OCI-LY3 (cell line): ENCODE results near the gene GLO1.
"Not testable (repeated sequence)": the region's sequence is repeated elsewhere in the genome, so short reads cannot be mapped to it uniquely, and the experiment has no call there.

Experiments used
- H2AFZ ChIP-seq: fragments of 200-600, 300-600 bp; shearing (Covaris generic); 2 replicates; pipeline ENCODE4 v1.6.0; 2014; ENCODE audit warnings: antibody characterized with exemption, low read depth, low read length
- H3K27ac ChIP-seq: fragments of 200-600, 300-600 bp; sonication (generic); 2 replicates; pipeline ENCODE4 v1.5.1; 2014; ENCODE audit warnings: mild to moderate bottlenecking, low read length, moderate library complexity, mixed read lengths
- H3K27me3 ChIP-seq: fragments of 200-600, 300-600 bp; sonication (generic); 2 replicates; pipeline ENCODE4 v1.6.1; 2014; ENCODE audit warnings: low read depth, low read length, mixed read lengths
- H3K36me3 ChIP-seq: fragments of 200-600, 300-600 bp; sonication (generic); replicated peaks from 2 replicates; pipeline ENCODE3; 2014; ENCODE audit warnings: low read depth, low read length, mixed read lengths
- H3K4me1 ChIP-seq: fragments of 300-600, 200-600 bp; sonication (generic); 2 replicates; pipeline ENCODE4 v1.6.1; 2014; ENCODE audit warnings: low read length, mixed read lengths
- H3K4me2 ChIP-seq: fragments of 200-600, 300-600 bp; sonication (generic); 2 replicates; pipeline ENCODE4 v1.6.1; 2014; ENCODE audit warnings: low read length, mixed read lengths
- H3K4me3 ChIP-seq: fragments of 300-600, 200-600 bp; sonication (generic); 2 replicates; pipeline ENCODE4 v1.5.1; 2014; ENCODE audit warnings: antibody characterized with exemption, mild to moderate bottlenecking, low read length, moderate library complexity
- H3K79me2 ChIP-seq: fragments of 300-600, 200-600 bp; shearing (Covaris generic); 2 replicates; pipeline ENCODE4 v1.6.1; 2014; ENCODE audit warnings: mild to moderate bottlenecking, low read length, mixed read lengths
- H3K9ac ChIP-seq: fragments of 300-600, 200-600 bp; shearing (Covaris generic); 2 replicates; pipeline ENCODE4 v1.6.0; 2014; ENCODE audit warnings: mild to moderate bottlenecking, low read length, moderate library complexity
- H3K9me3 ChIP-seq: fragments of 200-600, 300-600 bp; shearing (Covaris generic); 2 replicates; pipeline ENCODE4 v1.6.1; 2014; ENCODE audit warnings: low read length, mixed read lengths; ENCODE audit not compliant: insufficient read depth
- H4K20me1 ChIP-seq: fragments of 200-600, 300-600 bp; sonication (generic); 2 replicates; pipeline ENCODE4 v1.6.1; 2016; ENCODE audit warnings: low read length, mixed read lengths; ENCODE audit not compliant: insufficient read depth
- CTCF ChIP-seq: fragments of 200-600, 300-600 bp; sonication (generic); IDR thresholded peaks from 2 replicates; pipeline ENCODE4 v1.5.1; 2014; ENCODE audit warnings: antibody characterized with exemption, low read length, low read depth
- EZH2phosphoT487 ChIP-seq: fragments of 200-600 bp; shearing (Covaris generic); IDR thresholded peaks from 2 replicates; pipeline ENCODE4 v1.6.1; 2018; ENCODE audit warnings: antibody characterized with exemption, mixed run types, low read depth

GLO1 gene

DNA sequence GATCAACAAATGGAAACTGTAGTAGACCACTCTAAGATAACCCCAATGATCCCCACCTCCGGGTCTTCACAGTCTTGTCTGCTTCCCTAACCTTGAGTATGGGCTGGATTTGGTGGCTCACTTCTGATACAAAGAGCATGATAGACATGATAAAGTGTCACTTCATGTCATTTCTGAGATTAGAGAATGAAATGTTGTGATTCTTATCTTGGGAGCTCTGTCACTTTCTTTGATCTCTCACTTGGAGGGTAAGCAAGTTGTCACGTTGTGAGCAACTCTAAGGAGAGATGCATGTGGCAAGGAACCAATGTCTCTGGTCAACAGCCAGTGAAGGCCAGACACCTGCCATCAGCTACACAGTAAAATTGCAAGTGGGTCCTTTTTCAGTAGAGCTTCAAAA, 3.0 kb upstream of the GLO1 start:
- Histone ChIP-seq H3K27me3 (peaks cover 3% of the 10 kb centered on the region; the same call in 1 of the 2 replicates), H3K36me3 (peaks cover 8% of the 10 kb centered on the region), H4K20me1 (no peaks in the 10 kb centered on the region; the same call in 1 of the 2 replicates), H3K9ac (no peak overlapping the region), H3K4me3 (no peak overlapping the region), H3K4me2 (no peak overlapping the region), H3K4me1 (peaks cover 11% of the 10 kb centered on the region), H3K27ac (no peak overlapping the region), H3K9me3 (no peaks in the 10 kb centered on the region), H3K79me2 (peaks cover 20% of the 10 kb centered on the region), H2AFZ (no peak overlapping the region)
- TF ChIP-seq CTCF (no peak), EZH2phosphoT487 (no peak)

DNA sequence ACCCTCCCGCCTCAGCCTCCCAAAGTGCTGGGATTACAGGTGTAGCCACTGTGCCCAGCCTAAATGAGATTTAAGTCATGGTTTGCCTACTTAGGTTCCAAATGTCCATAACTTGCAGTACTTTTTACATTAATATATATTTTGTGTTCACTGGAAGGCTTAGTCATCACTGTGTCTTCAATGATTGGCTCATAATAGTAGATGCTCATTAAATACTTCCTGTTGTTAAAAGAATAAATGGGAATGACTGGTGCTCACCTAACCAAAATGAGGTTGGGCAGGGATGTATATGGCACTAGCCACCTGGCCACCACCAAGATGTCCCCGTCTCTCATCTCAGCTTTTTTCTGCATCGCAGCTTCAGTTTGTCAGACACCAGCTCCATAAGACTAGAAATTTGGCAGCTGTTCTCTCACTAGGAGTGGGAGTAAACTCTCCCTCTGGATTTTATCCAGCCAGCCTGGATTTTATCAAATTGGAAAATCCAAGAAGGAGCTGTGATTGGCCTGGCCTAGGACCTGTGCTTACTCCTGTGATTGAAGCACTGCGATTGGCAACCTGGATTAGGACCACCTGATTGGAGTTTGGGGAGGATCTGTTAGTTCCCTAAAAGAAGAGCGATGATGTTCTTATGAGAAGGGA, 1.1 kb upstream of the GLO1 start:
- TF ChIP-seq CTCF (no peak), EZH2phosphoT487 (no peak)
- Histone ChIP-seq H2AFZ (peak overlapping the region; percentile 11; the same call in 1 of the 2 replicates), H3K27me3 (peaks cover 3% of the 10 kb centered on the region; the same call in 1 of the 2 replicates), H3K4me1 (peaks cover 11% of the 10 kb centered on the region), H3K27ac (no peak overlapping the region), H3K4me3 (peak overlapping the region; percentile 87), H3K9me3 (no peaks in the 10 kb centered on the region), H3K79me2 (peaks cover 37% of the 10 kb centered on the region), H3K4me2 (peak overlapping the region; percentile 60), H3K36me3 (peaks cover 15% of the 10 kb centered on the region), H3K9ac (no peak overlapping the region), H4K20me1 (peaks cover 11% of the 10 kb centered on the region)

- no peaks in the 10 kb centered on the region for H3K9me3 ChIP-seq
- H3K9ac ChIP-seq = no peak overlapping the region
- 0 out of 2 replicates have a peak overlapping the region, but pooled peaks have one; percentile 11 for H3K4me3 ChIP-seq
- peaks cover 15% of the 10 kb centered on the region for H3K36me3 ChIP-seq
- TF ChIP-seq EZH2phosphoT487 (no peak), CTCF (no peak)
- H3K4me2 ChIP-seq = peak overlapping the region; percentile 96
- H3K27me3 ChIP-seq = no peaks in the 10 kb centered on the region
- peaks cover 33% of the 10 kb centered on the region for H4K20me1 ChIP-seq
- H3K79me2 ChIP-seq = peaks cover 60% of the 10 kb centered on the region
- H3K27ac ChIP-seq = no peak overlapping the region
- no peak overlapping the region for H2AFZ ChIP-seq
- H3K4me1 ChIP-seq = peaks cover 11% of the 10 kb centered on the region
These were observed 1.4 kb downstream of the GLO1 start for GRCh38 chr6:38701551-38701950.

GRCh38 chr6:38699702-38700101, 3.2 kb downstream of the GLO1 start:
- Histone ChIP-seq H3K4me1 (peaks cover 11% of the 10 kb centered on the region), H3K79me2 (peaks cover 79% of the 10 kb centered on the region), H3K36me3 (peaks cover 24% of the 10 kb centered on the region), H4K20me1 (peaks cover 51% of the 10 kb centered on the region)
- H3K27ac ChIP-seq, H3K27me3 ChIP-seq, H3K9me3 ChIP-seq, H3K9ac ChIP-seq, H3K4me3 ChIP-seq, H2AFZ ChIP-seq, H3K4me2 ChIP-seq: not testable (repeated sequence)
